KOPT-K1 (cell line): ENCODE data around the gene C18orf32.
A peak's percentile ranks its signal among the peaks of the same experiment; 100 is the strongest.
"Not testable (repeated sequence)": the region's sequence is repeated elsewhere in the genome, so short reads cannot be mapped to it uniquely, and the experiment has no call there.

Experiments used
- H3K27ac ChIP-seq: fragments of 200-600 bp; sonication (generic); 2 replicates; pipeline ENCODE4 v1.5.1; 2016; ENCODE audit warnings: antibody characterized with exemption, mild to moderate bottlenecking, low read depth, low read length; ENCODE audit not compliant: poor library complexity, severe bottlenecking
- H3K36me3 ChIP-seq: fragments of 200-600 bp; sonication (generic); 2 replicates; pipeline ENCODE4 v1.5.1; 2017; ENCODE audit warnings: antibody characterized with exemption, mild to moderate bottlenecking, low read length, moderate library complexity; ENCODE audit not compliant: insufficient read depth
- H3K9me3 ChIP-seq: fragments of 200-600 bp; sonication (generic); 2 replicates; pipeline ENCODE4 v1.5.1; 2017; ENCODE audit warnings: antibody characterized with exemption, low read length, mild to moderate bottlenecking; ENCODE audit not compliant: insufficient read depth, poor library complexity, severe bottlenecking

Gene C18orf32

GRCh38 chr18:49486953-49487710 lies at the start of gene C18orf32:
Gene C18orf32, minus strand, starts transcription at chr18:49487234. Its CDS starts 3,486 bp downstream, at chr18:49483748.
- peak within 1 kb of the TSS; percentile 70 for H3K27ac ChIP-seq
- H3K9me3 ChIP-seq = no peaks in the 10 kb centered on the region
- H3K36me3 ChIP-seq = peaks cover 64% of the 10 kb centered on the region

DNA sequence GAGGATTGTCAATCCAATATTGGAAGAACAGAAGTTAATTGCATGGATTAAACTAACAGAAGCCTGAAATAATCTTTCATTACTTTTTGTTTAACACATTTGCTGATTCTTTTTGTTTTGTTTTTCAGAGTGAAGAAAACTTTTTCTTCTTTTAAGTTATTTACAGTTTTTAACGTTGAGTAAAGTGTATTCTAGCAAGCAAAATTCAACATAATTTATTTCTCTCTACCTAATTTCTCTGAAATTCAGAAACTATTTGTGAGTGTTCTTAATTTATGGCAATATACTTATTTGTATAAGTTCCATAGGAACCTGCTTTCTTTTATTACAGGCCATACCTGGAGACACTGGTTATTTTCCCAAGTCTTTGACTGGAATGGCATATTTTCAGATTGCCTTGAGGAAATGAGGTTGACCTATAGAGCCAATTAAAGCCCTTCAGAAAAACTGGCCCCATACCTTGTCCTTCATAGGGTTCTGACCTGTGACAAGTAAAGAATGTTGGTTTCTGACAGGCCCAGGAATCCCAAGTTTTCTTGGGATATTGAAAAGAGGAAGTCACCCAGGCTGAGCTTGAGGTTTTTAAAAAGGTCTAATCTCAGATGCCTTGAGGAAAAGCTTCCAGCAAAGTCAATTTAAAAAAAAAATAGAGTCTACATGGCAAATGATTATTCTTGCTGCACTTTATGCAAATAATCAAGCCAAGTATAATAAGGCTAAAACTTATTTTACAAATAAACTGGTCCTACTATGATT lies 48.0 kb upstream of the C18orf32 start:
- Histone ChIP-seq H3K9me3 (peaks cover 30% of the 10 kb centered on the region), H3K27ac (no peak overlapping the region), H3K36me3 (no peaks in the 10 kb centered on the region)

GRCh38 chr18:49531678-49532153 lies 44.7 kb upstream of the C18orf32 start:
- no peak overlapping the region for H3K27ac ChIP-seq
- H3K9me3 ChIP-seq = peaks cover 25% of the 10 kb centered on the region
- H3K36me3 ChIP-seq = no peaks in the 10 kb centered on the region

- peaks cover 16% of the 10 kb centered on the region for H3K9me3 ChIP-seq
- H3K27ac ChIP-seq = no peak overlapping the region
- no peaks in the 10 kb centered on the region for H3K36me3 ChIP-seq
Observed at GRCh38 chr18:49529596-49529995, 42.6 kb upstream of the C18orf32 start.

DNA sequence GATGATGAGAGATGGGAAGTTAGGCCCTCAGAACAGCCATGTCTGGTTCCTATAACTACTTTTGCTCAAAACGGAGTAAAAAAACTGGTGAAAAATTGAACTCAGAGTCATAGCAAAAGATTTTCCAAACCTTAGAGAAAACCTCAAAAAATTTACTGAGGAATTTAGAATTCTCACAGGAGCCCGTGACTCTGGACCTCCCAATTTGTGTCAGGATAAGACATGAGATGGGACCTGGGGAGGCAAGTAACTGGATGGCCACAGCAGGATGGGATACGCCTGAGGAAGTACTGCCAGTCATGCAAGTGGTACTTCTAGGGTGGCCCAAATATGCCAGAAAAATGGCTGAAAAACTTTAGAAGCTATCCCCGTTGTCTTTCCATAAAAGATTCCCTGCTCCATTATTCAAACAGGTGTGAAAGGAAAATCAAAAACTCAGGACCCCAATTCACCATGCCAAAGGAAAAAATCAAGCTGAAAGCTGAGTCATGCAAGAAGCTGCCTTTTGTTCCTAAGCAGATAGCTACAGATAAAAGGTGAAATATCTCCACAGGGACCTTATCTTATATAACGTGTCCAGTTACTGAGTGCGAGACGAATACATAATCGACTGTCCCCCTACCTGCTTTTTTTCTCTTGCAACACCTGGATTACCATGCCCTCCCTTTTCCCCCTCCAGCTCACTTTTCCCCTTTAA lies 40.7 kb upstream of the C18orf32 start:
- Histone ChIP-seq H3K27ac (no peak overlapping the region), H3K9me3 (peaks cover 8% of the 10 kb centered on the region), H3K36me3 (no peaks in the 10 kb centered on the region)

GRCh38 chr18:49525981-49526380 lies 38.9 kb upstream of the C18orf32 start:
- Histone ChIP-seq H3K27ac (no peak overlapping the region), H3K9me3 (peaks cover 7% of the 10 kb centered on the region), H3K36me3 (no peaks in the 10 kb centered on the region)

- Histone ChIP-seq H3K27ac (no peak overlapping the region), H3K9me3 (peaks cover 2% of the 10 kb centered on the region), H3K36me3 (no peaks in the 10 kb centered on the region)
Observed at GRCh38 chr18:49524951-49525350, 37.9 kb upstream of the C18orf32 start.

DNA sequence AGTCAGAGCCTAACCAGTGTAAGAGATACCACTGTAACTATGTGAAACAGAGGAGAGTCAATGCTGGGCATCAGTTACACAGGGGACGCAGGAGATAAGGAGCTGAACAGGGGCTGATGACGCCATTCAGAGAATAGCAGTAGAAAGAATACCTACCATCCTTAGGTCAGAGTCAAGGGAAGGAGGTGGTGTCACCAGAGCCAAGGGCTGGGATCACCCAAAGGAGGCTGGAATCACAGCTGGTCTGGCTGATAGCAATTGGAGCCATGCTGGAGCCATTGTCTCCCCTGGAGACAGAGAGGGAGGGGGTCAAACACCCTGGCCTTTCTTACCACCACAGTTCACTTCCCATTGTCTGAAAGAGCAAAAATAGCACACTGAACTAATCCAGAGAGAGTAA lies 37.3 kb upstream of the C18orf32 start:
- Histone ChIP-seq H3K36me3 (no peaks in the 10 kb centered on the region), H3K9me3 (no peaks in the 10 kb centered on the region), H3K27ac (no peak overlapping the region)

DNA sequence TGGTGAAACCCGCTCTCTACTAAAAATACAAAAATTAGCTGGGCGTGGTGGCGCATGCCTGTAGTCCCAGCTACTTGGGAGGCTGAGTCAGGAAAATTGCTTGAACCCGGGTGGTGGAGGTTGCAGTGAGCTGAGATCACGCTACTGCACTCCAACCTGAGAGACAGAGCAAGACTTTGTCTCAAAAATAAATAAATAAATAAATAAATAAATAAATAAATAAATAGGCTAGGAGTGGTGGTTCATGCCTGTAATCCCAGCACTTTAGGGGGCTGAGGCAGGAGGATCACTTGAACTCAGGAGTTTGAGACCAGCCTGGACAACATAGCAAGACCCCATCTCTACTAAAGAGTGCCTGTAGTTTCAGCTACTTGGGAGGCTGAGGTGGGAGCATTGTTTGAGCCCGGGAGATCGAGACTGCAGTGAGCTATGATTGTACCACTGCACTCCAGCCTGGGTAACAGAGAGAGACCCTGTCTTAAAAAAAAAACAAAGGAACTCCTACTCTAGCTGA lies 36.6 kb upstream of the C18orf32 start:
- H3K27ac ChIP-seq, H3K9me3 ChIP-seq, H3K36me3 ChIP-seq: not testable (repeated sequence)

DNA sequence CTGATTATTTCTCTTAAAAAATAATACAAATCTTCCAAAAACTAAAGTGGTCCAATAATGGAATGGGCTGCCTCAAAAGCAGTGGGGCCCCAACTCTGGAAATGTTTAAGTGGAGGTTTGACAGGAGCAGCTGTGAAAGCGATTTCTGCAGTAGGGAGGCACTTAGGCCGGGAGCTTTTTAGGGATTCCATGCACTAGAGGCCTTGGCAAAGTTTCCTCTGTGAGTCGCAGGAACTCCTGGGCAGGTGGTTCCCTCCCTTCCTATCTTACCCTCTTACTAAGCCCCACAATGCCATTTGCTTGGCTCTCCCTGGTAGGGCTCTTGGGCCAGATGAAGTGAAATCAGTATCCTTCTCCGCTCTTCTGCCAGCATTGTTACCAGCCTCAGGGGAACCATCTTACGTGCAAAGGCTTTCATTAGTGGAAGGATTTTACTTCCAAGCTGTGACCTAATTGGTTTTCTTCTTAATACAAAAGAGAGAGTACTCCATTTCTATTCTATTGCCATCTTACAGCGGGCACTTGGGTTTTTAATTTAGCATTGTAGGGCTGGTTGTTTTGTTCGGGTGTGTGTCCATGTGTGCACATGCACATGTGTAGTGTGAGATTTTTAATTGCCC lies 34.3 kb upstream of the C18orf32 start:
- no peaks in the 10 kb centered on the region for H3K9me3 ChIP-seq
- no peaks in the 10 kb centered on the region for H3K36me3 ChIP-seq
- H3K27ac ChIP-seq = no peak overlapping the region

GRCh38 chr18:49520661-49521145 lies 33.7 kb upstream of the C18orf32 start:
- H3K9me3 ChIP-seq = no peaks in the 10 kb centered on the region
- no peaks in the 10 kb centered on the region for H3K36me3 ChIP-seq
- no peak overlapping the region for H3K27ac ChIP-seq

DNA sequence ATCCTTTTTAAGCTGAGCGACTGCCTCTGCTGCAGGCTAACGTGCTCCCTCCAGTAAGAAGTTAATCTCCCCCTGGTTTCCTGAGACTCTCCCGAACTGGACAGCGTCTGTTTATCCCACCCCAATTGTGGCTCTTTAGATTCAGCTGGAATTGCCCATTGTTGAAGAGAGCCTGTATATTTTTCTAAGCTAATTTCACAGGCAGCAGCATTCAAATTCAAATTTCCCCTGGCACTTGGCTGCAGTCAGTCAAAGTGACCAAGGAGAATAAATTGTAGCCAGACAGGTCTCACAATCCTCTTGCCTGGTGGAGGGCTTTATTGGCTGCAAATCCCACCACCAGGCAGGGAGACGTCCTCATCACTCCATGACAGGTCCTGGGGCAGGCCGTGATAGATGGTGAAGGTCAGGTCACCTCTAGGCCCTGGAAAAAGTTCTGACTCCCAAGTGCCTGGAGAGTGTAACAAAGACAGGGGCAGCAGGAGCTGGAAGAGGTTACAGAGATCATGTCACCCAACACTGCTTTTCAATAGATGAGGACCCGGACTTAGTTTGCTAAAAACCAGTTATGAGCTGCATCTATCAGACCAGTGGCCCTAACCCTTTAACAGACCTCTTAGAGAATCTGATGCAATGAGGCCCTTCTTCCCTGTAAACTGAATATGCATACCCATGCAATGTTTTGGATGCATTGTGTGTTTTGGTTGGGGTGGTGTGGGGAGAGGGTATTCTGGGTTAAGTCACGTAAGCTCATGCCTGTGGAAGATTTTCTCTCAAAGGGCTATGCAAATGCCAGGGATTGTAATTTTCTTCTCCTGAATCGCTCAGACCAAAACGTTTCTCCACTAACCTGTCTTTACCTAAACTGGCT lies 32.3 kb upstream of the C18orf32 start:
- Histone ChIP-seq H3K27ac (no peak overlapping the region), H3K9me3 (no peaks in the 10 kb centered on the region), H3K36me3 (no peaks in the 10 kb centered on the region)

- no peaks in the 10 kb centered on the region for H3K9me3 ChIP-seq
- H3K36me3 ChIP-seq = no peaks in the 10 kb centered on the region
- H3K27ac ChIP-seq = no peak overlapping the region
Observed at GRCh38 chr18:49517483-49517882, 30.4 kb upstream of the C18orf32 start.

DNA sequence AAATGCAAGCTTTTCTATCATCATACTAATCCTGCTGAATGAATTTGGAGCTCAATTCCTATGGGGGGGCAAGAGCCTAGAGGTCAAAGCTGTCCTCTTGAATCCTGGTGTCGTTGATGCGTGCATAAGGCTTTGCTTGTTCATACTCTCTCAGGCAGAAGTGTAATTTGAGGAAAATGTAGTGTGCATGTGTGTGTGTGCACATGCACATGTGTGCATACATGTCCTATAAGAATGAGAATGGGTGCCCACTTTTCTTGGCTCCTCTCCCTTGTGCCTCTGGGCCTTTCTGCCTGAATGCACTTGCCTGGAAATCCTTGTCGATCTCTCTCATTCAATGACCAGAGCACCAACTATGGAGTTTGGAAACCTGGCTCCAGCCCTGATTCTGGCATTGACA lies 28.5 kb upstream of the C18orf32 start:
- Histone ChIP-seq H3K27ac (no peak overlapping the region), H3K36me3 (no peaks in the 10 kb centered on the region), H3K9me3 (no peaks in the 10 kb centered on the region)
